Progenitor cell of endocrine pancreas (in vitro differentiated cells): Measurements from ENCODE around the gene AKR1C1. TPM values are rescaled to one million over a fixed set of nuclear protein-coding genes. Genes with fewer than 3 reads are reported as not detected.
"Not testable (repeated sequence)": the region's sequence is repeated elsewhere in the genome, so short reads cannot be mapped to it uniquely, and the experiment has no call there.

Experiments
- DNase-seq: peaks from one replicate; pipeline ENCODE4 v3.0.0; 2021; ENCODE audit warnings: low spot score; ENCODE audit not compliant: unreplicated experiment
- H3K27ac Mint-ChIP-seq: 2 replicates; pipeline ENCODE4 v1.8.0; 2021; ENCODE audit warnings: mild to moderate bottlenecking, moderate library complexity, mixed read lengths
- H3K27me3 Mint-ChIP-seq: 2 replicates; pipeline ENCODE4 v1.8.0; 2021; ENCODE audit warnings: mixed read lengths
- H3K36me3 Mint-ChIP-seq: 2 replicates; pipeline ENCODE4 v1.8.0; 2022; ENCODE audit warnings: mixed read lengths; ENCODE audit not compliant: insufficient read depth
- H3K4me1 Mint-ChIP-seq: 2 replicates; pipeline ENCODE4 v1.8.0; 2021; ENCODE audit warnings: low read depth, mixed read lengths
- H3K4me3 Mint-ChIP-seq: 2 replicates; pipeline ENCODE4 v1.8.0; 2021; ENCODE audit warnings: low read depth, mild to moderate bottlenecking, moderate library complexity, mixed read lengths
- H3K9me3 Mint-ChIP-seq: 2 replicates; pipeline ENCODE4 v1.8.0; 2021; ENCODE audit warnings: low read depth, mixed read lengths
- CTCF ChIP-seq: fragments of 200-600 bp; sonication (generic); IDR thresholded peaks from one replicate; pipeline ENCODE4 v1.5.0; 2021; ENCODE audit warnings: antibody characterized with exemption, mild to moderate bottlenecking; ENCODE audit not compliant: unreplicated experiment
- total RNA-seq: library from RNA; stranded (reverse); gene quantifications from 2 replicates; pipeline ENCODE4 v1.2.1, GENCODE V29; 2021

Gene AKR1C1
- total RNA-seq, 1 donor from 2014 or later, result 4.8 TPM

DNA sequence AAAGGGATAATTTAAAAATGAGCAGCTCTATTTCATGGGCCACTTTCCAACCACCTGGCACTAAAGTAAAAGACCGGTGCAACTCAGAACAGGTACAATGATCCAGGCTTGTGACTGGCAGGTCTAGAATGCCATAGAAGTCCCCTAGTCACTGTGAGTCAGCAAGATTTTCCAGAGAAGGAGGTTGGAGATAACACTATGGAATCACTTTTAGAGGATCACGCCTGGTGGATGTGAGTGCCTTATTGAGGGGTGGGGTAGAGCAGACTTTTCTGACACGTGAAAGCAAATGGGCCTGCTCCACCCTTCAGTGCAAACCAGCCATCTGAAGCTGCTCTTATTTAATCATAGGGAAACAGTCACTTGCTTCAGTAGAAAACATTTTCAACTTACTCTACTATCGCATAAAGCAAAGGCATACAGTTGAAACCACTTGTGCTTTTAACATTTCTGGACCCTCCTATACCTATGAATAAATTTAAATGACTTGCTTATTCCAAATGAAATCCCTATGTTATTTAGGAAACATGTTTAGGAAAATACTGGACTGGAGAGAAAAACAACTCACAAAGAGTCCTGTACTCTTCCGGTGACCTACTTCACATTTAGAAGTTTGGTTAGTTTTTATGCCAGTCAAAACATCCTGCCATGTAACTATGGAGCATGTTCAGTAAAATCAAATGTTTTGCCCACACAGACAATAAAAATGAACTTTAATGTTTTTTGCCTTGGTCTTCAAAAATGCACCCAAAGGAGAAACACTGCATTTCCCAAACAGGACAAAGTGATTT lies 21.5 kb upstream of the AKR1C1 start:
- H3K27ac Mint-ChIP-seq, result no peak overlapping the region
- no peak for TF ChIP-seq CTCF
- peaks cover under 1% of the 10 kb centered on the region for H3K9me3 Mint-ChIP-seq
- H3K27me3 Mint-ChIP-seq, result no peaks in the 10 kb centered on the region
- no peaks in the 10 kb centered on the region for H3K36me3 Mint-ChIP-seq
- H3K4me3 Mint-ChIP-seq, result no peak overlapping the region
- H3K4me1 Mint-ChIP-seq, result peaks cover 20% of the 10 kb centered on the region
- DNase-seq, result no peak

DNA sequence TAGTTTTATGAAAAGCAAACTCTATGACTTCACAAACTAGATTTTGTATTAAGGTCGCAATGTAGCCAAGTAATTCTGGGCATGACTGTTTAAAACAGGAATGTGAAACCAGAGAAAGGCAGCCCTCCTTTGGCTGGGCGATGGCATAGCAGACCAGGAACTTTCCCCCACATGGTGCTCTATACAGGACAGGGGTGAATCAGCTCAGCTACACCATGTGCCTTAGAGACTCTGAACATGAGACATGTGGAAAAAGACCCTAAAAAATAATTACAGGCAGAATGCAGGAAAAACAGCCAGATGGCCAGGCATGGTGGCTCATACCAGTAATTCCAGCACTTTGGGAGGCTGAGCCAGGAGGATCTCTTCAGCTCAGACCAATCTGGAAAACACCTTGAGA lies 20.3 kb upstream of the AKR1C1 start:
- not testable (repeated sequence) for H3K27ac Mint-ChIP-seq, H3K9me3 Mint-ChIP-seq, DNase-seq, H3K4me3 Mint-ChIP-seq, H3K27me3 Mint-ChIP-seq, H3K36me3 Mint-ChIP-seq
- H3K4me1 Mint-ChIP-seq, result peaks cover 20% of the 10 kb centered on the region

- DNase-seq, H3K27me3 Mint-ChIP-seq, H3K4me3 Mint-ChIP-seq, H3K9me3 Mint-ChIP-seq, H3K36me3 Mint-ChIP-seq, H3K27ac Mint-ChIP-seq: not testable (repeated sequence)
- peaks cover 17% of the 10 kb centered on the region for H3K4me1 Mint-ChIP-seq
These were observed 19.8 kb upstream of the AKR1C1 start for GRCh38 chr10:4943416-4943815.

- Mint-ChIP-seq H3K36me3 (no peaks in the 10 kb centered on the region), H3K4me3 (no peak overlapping the region), H3K4me1 (peaks cover 16% of the 10 kb centered on the region), H3K9me3 (no peaks in the 10 kb centered on the region), H3K27ac (no peak overlapping the region), H3K27me3 (no peaks in the 10 kb centered on the region)
- TF ChIP-seq CTCF, result no peak
- DNase-seq, result no peak
These were observed 19.4 kb upstream of the AKR1C1 start for GRCh38 chr10:4943821-4944220.

DNA sequence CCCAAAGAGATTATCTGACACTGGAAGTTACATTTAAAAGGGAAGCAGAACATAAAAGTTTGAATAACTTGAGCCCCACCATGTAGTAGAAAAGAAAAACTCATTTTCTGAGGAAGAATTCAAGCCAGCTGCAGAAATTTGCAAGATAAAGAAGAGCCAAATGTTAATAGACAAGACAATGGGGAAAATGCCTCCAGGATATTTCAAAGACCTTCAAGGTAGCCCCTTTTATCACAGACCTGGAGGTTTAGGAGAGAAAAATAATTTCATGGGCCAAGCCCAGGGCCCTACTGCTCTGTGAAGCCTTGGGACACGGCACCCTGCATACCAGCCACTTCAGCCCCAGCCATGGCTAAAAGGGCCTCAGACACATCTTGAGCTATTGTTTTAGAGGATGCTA lies 18.4 kb upstream of the AKR1C1 start:
- Mint-ChIP-seq H3K36me3 (no peaks in the 10 kb centered on the region), H3K4me1 (peaks cover 6% of the 10 kb centered on the region), H3K27ac (no peak overlapping the region), H3K27me3 (no peaks in the 10 kb centered on the region), H3K9me3 (no peaks in the 10 kb centered on the region), H3K4me3 (no peak overlapping the region)
- TF ChIP-seq CTCF, result no peak
- no peak for DNase-seq

GRCh38 chr10:4945766-4946717 lies 17.2 kb upstream of the AKR1C1 start:
- TF ChIP-seq CTCF, result no peak
- no peak overlapping the region for H3K27ac Mint-ChIP-seq
- no peaks in the 10 kb centered on the region for H3K9me3 Mint-ChIP-seq
- H3K4me3 Mint-ChIP-seq, result no peak overlapping the region
- no peaks in the 10 kb centered on the region for H3K36me3 Mint-ChIP-seq
- DNase-seq, result no peak
- H3K4me1 Mint-ChIP-seq, result peaks cover 2% of the 10 kb centered on the region
- H3K27me3 Mint-ChIP-seq, result no peaks in the 10 kb centered on the region
